HG02885 (cell line): ENCODE data around the gene C1QTNF12.
"Not testable (repeated sequence)": the region's sequence is repeated elsewhere in the genome, so short reads cannot be mapped to it uniquely, and the experiment has no call there.

Source experiments
- ATAC-seq: cut with Tn5 transposase; IDR thresholded peaks from one replicate; pipeline ENCODE4 v1.9.1; 2021; ENCODE audit warnings: mild to moderate bottlenecking; ENCODE audit not compliant: unreplicated experiment, poor library complexity

Gene C1QTNF12

GRCh38 chr1:1260843-1261560 is 14.5 kb upstream of the C1QTNF12 start:
- no peak for ATAC-seq

GRCh38 chr1:1259951-1260600 is 13.6 kb upstream of the C1QTNF12 start:
- ATAC-seq: no peak

DNA sequence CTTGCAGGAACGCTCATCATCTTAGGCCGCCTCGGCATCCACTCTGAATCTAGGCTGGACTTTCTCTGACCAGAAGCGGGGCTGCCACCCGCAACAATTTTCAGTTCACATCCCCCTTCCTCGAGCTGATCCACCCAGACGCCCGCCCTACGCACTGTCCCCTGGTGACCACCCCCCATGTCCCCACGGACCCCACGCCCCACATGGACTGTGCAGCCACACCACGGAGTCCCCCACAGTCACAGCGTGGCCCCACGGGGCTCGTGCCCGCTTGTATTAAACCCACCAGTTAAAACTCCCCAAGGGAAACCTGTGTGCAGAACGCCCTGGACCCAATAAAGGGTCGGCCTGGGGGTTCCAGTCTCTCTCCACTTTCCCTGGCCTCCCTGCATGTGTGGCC is 13.0 kb upstream of the C1QTNF12 start:
- ATAC-seq: no peak

GRCh38 chr1:1259119-1259488 is 12.6 kb upstream of the C1QTNF12 start:
- ATAC-seq: no peak

DNA sequence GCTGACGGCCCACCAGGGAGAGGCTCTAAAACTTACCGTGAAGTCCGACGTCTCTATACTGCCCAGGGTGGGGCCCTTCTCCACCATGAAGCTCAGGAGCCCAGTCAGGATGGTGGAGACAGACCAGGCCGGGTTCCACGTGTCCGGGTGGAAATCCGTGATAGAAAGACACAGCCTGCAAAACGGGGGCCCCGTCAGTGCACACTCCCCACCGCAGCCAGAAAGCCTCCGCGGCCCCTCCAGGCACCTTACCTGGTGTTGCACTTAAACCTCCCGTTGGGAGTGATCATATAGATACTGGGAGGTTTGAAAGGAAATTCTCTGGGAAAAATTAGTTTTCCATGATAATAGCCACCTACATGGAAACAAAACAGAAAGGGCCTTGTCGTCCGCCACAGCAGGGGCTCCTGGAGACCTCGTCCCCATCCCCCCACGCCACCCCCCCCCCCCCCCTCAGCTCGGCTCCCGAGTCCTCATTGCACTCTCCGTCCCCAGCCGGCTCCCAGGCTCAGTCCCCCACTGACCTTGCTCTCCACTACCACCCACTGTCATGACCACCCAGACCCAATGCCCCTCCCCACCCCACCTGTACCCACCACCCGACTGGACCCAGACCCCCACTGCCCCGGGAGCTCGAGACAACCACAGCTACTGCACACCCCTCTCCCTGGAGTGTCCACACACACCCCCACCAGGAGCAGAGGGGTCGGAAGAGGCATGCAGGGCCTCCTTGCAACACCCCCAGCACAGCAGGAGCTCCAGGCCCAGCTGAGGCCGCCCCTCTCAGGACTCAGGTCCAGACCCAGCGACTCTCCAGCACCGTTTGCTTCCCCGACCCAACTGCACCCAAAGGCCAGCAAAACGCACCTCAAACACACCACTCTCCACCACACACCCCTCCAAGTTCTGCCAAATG is 10.7 kb upstream of the C1QTNF12 start:
- no peak for ATAC-seq

DNA sequence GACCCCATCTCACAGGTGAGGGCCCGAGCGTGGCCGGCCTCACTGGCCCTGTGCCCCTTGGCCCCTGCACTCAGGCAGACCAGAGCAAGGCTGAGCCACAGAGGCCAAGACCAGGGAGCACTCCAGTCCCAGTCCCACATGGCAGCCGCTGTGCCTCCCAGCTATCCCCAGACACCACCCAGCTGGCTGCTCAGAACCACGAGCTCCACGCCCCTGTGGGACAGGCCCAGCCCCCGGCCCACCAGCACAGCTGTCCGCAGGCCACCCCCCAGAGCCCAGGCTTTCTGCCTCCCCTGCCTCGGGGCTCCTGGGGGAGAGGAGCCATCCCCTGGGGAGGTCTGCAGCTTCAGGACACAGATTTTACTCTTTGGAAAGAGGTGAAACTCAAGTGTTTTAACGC is 9.1 kb upstream of the C1QTNF12 start:
- ATAC-seq: no peak

DNA sequence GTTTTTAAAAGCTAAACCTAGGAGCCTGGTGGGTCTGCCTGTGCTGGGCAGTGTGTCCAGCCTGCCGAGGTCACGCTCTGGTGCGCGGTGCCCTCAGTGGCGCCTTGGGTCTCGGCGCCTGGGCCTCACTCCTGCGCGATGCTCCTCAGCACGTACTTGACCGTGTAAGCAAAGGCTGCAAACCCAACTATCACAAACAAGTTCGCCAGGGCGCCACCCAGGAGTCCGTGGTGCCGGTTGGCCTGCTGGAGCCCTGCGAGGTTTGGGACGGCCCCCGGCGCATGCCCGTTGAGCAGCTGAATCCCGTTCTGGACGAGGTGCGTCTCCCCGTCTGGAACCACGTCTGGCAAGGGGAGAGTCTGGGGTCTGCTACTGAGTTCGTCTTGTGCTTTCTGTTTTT is 8.6 kb upstream of the C1QTNF12 start:
- ATAC-seq: no peak

GRCh38 chr1:1254667-1254998 is 8.1 kb upstream of the C1QTNF12 start:
- no peak for ATAC-seq

GRCh38 chr1:1253972-1254666 is 7.6 kb upstream of the C1QTNF12 start:
- no peak for ATAC-seq

- ATAC-seq: no peak
These were observed 6.8 kb upstream of the C1QTNF12 start for GRCh38 chr1:1253314-1253713.

GRCh38 chr1:1250786-1251284 is 4.3 kb upstream of the C1QTNF12 start:
- ATAC-seq: peak; percentile 48

DNA sequence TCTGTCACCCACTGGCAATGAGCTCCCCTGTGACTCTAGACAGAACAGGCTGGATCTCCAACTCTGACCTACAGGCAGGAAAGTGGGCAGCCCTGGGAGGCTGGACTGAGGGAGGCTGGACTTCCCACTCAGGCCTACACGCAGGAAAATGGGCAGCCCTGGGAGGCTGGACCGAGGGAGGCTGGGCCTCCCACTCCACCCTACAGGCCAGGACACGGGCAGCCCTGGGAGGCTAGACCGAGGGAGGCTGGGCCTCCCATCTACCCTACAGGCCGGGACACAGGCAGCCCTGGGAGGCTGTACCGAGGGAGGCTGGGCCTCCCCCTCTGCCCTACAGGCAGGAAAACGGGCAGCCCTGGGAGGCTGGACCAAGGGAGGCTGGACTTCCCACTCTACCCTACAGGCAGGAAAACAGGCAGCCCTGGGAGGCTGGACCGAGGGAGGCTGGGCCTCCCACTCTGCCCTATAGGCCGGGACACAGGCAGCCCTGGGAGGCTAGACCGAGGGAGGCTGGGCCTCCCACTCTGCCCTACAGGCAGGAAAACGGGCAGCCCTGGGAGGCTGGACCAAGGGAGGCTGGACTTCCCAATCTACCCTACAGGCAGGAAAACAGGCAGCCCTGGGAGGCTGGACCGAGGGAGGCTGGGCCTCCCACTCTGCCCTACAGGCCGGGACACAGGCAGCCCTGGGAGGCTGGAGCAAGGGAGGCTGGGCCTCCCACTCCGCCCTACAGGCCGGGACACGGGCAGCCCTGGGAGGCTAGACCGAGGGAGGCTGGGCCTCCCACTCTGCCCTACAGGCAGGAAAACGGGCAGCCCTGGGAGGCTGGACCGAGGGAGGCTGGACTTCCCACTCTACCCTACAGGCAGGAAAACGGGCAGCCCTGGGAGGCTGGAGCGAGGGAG is 1.7 kb upstream of the C1QTNF12 start:
- not testable (repeated sequence) for ATAC-seq

DNA sequence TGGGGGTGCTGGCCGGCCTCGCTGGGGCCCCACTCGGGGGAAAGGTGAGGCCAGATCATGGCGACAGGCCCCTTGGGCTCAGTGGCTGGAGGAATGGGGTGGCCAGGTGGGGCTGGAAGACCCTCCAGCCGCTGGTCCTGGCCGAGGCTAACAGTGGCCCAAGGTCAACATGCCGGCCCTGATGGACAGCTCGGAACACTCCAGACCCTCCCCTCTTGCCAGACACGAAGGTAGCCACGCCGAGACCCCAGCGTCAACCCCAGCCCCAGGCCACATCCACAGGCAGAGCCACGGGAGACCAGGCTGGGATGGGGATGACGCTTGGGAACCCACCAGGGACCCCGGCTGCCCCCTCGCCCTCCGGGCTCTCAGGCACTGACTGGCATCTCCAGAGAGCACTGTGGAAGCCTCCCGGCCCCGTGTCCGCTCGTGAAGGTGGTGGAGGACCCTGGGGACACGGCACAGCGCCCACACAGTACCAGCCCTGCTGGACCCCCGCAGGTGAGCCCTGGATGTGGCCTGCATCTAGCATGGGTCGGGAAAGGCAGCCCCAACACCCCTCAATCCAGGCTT is 905 bp upstream of the C1QTNF12 start:
- no peak for ATAC-seq

DNA sequence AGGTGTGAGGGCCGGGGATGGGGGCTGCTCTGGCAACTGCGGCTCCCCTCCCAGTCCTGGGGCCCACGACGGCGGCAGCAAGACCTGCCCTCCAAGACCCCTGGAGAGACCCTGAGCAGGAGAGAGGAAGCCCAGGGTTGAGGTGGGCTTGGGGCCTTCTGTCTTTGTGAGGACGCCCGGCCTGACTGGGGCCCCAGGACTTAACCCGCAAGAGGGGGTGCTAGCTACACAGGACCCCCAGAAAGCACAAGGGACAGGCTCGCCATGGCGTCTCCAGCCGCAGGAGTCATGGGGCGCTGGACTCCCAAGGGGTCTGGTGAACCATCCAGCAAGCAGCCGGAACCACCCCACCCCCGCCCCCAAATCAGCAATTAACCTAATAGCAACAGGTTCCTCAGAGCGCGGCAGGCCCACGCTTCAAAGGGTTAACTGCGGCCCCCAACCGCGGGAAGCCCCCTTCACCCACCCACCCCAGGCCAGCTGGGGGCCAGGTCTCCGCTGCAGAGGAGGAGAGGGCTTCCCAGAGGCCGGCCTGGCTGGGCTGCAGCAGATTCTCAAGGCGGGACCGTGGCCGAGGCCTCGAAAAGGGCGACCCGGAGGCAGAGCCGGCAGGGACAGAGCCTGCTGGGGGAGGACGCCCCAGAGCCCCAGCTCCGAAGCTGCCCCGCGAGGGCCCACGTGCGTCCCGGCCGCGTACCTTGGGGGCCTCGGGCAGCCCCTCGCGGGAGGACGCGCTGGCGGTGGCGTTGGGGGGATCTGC is 525 bp downstream of the C1QTNF12 start:
- ATAC-seq: no peak

DNA sequence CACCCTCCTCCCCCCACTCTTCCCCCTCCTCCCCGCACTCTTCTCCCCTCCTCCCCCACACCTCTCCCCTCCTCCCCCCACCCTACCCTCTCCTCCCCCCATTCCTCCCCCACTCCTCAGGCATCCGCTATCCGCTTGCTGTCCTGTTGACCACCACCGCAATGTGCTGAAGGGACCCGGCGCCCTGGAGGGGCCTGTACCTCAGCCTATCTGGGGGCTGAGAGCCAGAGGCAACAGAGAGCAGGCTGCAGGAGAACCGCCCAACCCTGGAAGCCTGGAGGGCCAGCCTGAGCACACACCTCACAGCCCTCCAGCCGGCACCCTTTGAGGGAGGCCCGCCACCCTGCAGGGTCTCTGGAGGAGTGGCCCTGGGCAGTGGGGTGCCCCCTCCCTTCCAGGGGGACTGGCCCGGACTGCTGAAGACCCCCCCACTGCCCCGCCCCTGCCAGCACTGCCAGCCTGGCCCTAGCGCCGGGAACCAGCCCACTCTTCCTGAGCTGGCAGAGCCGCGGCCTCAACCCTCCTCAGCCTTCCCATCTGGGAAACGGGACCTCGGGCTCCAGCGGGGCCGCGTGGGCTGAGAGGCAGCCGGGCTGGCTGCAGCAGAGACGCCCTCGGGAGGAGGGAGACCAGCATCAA is 1.2 kb downstream of the C1QTNF12 start:
- ATAC-seq: no peak

- ATAC-seq: no peak
These were observed 2.2 kb downstream of the C1QTNF12 start for GRCh38 chr1:1244192-1244811.

GRCh38 chr1:1243807-1244191 is 2.7 kb downstream of the C1QTNF12 start:
- ATAC-seq: no peak

- no peak for ATAC-seq
These were observed 3.3 kb downstream of the C1QTNF12 start for GRCh38 chr1:1243266-1243660.
